Umbilical cord (tissue), 2 donors: ENCODE data around the gene TNFRSF14. TPM values are rescaled to one million over a fixed set of nuclear protein-coding genes. Genes with fewer than 3 reads are reported as not detected.
"Not testable (repeated sequence)": the region's sequence is repeated elsewhere in the genome, so short reads cannot be mapped to it uniquely, and the experiment has no call there.

ENCODE experiments used
- DNase-seq: peaks from one replicate; pipeline ENCODE4 v3.0.0-alpha.2; 2015; ENCODE audit warnings: low spot score
- total RNA-seq: library from RNA; depleted of rRNA; stranded (reverse); fragments of >200 nt; gene quantifications from one replicate; pipeline ENCODE4 v1.2.3, GENCODE V29; 2014; ENCODE audit warnings: low replicate concordance; ENCODE audit not compliant: insufficient read depth

Gene TNFRSF14
- total RNA-seq, 1 donor from 2014 or later, result 20.2 TPM

- no peak for DNase-seq
Observed at GRCh38 chr1:2566101-2567045, 10.2 kb downstream of the TNFRSF14 start.

- DNase-seq, result no peak
Observed at GRCh38 chr1:2567083-2567679, 11.0 kb downstream of the TNFRSF14 start.

DNA sequence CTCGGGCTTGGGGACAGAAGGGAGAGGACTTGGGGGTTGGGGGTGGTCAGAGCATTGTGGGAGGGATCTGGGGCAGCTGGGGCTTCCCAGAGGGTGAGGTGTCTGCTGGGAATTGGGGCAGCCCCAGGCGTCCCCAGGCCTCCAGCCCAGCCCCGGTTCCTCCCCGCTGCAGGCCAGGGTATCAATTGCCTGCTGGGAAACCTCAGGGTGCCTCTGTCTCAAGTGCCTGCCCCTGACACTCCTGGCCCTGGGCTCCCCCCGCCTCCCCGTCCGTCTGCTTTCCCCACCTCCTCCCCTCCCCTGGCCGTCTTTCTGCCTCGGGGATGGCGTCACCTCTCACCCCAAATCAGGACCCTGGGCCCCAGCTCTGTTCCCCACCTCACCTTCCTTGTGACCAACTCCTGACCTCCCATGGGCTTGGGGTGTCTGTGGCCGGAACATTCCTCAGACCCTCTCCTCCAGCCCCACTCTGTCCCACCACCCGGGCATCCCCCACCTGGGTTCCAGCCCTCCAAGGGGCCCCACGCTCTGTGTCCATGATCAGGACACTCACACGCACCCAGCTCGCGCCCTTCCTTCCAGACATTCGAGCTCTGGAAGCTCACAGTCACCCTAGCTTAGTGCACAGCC is 12.1 kb downstream of the TNFRSF14 start:
- DNase-seq, result not testable (repeated sequence)

- DNase-seq, result no peak
Observed at GRCh38 chr1:2569060-2569459, 12.9 kb downstream of the TNFRSF14 start.

DNA sequence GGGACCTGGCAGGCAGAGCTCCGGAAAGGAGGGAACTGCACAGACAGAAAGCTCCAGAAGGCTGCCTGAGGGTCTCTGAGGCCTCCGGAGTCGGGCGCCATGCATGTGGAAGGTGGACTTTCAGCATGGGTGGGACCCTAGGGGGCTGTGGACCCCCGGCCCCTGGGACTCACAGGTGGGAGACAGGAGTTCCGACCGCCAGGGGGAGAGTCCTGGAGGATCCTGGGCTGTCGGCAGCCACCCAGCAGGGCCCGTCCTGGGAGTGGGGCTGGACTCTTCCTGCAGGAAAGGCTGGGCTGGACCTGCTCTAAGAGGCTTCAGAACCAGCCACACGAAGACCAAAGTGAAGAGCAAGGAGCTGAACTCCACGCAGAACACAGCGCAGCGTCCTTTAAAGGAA is 13.5 kb downstream of the TNFRSF14 start:
- DNase-seq, result not testable (repeated sequence)

DNA sequence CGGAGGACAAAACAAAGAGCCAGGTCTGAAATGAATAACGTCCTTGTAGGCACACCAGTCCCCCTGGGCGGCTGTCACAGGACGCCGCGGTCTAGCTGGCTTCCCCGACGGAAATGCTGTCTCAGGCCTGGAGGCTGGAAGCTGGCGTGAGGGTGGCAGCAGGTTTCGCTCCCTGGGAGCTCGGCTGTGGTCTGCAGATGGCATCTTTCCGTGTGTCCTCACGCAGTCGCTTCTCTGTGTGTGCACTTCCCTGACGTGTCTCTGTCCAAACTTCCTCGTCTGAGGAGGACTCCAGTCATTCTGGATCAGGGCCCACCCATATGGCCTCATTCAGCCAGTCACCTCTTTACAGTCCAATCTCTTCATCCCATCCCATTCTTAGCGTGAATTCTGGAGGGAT is 14.2 kb downstream of the TNFRSF14 start:
- no peak for DNase-seq

- no peak for DNase-seq
Observed at GRCh38 chr1:2571348-2571747, 15.2 kb downstream of the TNFRSF14 start.

- no peak for DNase-seq
Observed at GRCh38 chr1:2573250-2573920, 17.2 kb downstream of the TNFRSF14 start.

GRCh38 chr1:2574350-2574749 is 18.2 kb downstream of the TNFRSF14 start:
- no peak for DNase-seq

- no peak for DNase-seq
Observed at GRCh38 chr1:2575801-2576663, 19.9 kb downstream of the TNFRSF14 start.

DNA sequence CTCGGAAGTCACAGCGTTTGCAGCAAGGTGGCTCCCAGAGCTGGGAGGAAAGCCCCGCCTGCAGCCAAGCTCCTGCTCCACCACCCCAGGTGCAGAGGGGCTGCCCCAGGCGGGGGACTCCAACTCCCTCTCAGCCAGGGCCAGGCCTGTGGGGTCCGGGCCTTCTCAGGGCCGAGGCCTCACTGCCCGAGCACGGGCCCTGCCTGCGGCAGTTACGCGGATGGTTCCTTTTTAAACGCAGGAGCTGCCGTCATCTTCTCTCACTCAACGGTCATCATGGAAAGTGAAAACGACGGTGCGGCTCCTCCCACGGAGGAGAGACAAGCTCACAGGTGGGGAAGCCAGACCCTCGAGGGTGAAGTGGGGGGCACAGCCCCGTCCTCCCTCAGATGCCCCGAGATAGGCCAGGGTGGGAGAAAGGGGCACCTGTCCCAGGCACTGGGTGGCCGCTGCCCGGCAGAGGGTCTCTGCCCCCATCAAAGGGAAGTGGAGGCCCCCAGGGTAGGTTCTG is 21.4 kb downstream of the TNFRSF14 start:
- not testable (repeated sequence) for DNase-seq

DNA sequence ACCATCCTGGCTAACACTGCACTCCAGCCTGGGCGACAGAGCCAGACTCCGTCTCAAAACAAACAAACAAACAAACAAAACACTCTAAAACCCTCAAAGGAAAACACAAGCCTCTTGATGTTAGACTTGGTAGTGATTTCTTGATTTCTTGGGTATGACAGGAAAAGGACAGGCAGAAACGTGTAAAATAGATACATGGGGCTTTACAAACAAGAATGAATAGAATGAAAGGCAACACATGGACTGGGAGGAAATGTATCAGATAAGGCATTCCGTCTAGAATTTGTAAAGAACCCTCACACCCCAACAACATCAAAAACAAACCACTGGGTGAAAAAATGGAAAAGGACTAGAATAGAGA is 22.6 kb downstream of the TNFRSF14 start:
- no peak for DNase-seq

DNA sequence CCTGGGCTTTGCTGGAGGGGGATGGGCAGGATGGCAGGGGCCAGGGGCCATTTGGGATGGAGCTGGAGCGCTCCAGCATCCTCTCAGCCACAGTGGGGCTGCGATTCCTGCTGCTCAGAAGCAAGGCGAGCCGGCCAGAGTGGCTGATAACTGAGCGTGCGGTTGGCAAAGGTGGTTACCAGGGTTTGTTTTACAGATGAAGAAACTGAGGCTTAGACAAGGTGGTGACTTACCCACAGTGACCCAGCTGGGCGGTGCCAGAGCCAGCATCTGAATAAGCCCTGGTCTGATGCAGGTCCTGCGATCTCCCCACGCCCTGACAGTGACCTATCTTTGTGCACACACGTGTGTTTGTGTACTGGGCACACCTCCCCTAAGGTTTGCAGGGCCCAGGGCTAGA is 24.5 kb downstream of the TNFRSF14 start:
- no peak for DNase-seq

DNA sequence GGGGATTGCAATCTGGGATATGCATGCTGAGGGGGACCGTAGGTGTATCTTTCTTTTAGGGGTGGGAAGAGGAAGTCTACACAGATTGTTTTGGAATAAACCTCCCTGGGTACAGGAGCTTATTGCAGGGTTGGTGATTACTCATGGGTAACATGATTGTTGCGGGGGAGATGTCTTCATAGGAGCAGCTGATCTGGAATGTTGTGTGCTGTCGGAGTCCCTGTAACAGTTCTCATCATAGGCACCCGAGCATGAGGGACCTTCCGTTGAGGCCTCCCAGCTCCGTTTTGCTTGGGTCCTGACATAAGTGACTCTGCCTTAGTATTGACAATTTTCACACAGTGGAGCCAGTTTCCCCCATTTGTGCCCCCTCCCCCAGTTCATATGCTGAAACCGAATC is 26.2 kb downstream of the TNFRSF14 start:
- DNase-seq, result no peak

GRCh38 chr1:2583331-2583791 is 27.2 kb downstream of the TNFRSF14 start:
- no peak for DNase-seq

GRCh38 chr1:2583871-2584351 is 27.7 kb downstream of the TNFRSF14 start:
- no peak for DNase-seq

- DNase-seq, result no peak
Observed at GRCh38 chr1:2584686-2585317, 28.6 kb downstream of the TNFRSF14 start.

DNA sequence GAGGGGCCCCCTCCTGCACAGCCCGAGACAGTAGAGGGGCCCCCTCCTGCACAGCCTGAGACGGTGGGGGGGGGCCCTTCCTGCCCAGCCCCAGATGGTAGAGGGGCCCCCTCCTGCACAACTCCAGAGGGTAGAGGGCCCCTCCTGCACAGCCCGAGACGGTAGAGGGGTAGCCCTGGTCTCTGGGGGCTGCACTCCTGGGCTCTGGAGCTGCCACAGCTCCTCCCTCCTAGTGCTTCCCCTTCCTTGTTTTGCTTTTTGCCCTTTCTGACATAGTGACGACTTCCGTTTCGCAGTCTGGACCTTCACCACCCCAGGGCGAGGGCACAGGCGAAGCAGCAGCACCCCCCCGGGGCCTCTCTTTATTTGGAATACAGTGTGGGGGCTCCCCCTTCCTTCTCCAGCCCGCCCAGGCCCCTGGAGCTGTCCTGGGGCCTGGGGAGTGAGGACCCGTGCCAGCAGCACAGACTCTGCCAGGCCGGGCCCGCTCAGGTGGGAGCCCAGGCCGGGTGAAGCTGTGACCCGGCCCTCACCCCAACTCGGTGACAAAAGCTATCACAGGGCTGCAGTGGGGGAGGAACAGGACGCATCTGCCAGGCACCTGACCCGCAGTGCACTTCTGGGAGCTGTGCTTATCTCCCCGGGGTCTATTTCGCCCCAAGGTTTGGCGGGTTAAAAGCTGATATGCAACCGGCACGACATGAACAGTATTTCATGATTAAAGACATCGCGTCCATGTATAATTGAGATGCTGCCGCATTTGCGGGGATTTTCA is 29.3 kb downstream of the TNFRSF14 start:
- peak; percentile 90 for DNase-seq
